ENCODE data around the gene BAIAP2L1.

BAIAP2L1 gene

DNA sequence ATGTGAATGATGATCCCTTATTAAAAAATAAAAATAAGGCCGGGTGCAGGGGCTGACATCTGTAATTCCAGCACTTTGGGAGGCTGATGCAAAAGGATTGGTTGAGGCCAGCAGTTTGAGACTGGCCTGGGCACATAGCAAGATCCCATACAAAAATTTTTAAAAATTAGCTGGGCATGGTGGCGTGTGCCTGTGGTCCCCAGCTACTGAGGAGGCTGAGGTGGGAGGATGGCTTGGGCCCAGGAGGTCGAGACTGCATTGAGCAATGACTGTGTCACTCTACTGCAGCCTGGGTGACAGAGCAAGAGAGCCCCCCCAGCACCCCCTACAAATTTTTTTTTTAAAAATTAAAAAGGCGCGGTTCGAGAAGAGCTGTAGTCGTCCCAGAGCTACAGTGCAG, 120.6 kb downstream of the BAIAP2L1 start:
- DNase-seq = no peak

GRCh38 chr7:98278936-98279335, 122.0 kb downstream of the BAIAP2L1 start:
- no peak for DNase-seq

DNA sequence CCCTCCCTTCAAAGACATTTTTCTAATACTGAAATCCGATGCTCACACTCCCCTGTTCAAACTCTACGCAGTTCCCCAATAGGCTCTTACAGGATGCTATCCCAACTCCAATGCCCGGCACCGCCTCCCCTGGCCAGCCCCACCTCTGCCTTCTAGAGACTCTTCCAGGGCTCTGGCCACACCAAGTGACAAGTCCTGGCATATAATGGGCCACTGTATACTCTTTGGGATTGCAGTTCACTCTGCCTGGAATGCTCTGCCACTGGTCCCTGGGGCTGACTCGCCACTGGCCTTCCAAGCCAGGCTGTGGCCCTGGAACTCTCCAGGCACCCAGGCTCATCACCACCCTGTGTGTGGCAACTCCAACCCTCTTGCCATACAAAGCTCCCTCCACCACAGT, 122.5 kb downstream of the BAIAP2L1 start:
- no peak for DNase-seq

DNA sequence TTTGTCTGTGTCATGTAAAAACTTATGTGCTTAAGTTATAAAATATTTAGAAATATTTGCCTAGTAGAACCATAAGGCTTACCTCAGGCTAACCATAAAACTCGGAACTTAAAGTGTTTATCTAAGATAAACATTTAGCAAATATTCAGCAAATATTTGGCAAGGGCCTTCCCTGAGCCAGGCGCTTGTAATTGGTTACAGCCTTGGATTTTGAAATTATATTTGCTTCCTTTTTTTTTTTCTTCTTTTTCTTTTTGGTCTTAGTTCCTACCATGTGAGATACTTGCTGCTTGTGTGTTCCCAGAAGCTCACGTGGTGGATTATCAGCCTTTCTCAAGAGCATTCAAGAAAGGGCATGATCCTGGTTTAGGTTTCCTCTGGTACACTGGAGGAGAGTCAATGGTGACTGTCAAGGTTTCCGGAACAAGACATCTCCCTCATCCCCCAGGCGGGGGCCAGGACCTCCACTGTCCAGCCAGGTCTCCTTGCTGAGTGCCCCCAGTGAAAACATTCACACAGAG, 124.6 kb downstream of the BAIAP2L1 start:
- DNase-seq = no peak

DNA sequence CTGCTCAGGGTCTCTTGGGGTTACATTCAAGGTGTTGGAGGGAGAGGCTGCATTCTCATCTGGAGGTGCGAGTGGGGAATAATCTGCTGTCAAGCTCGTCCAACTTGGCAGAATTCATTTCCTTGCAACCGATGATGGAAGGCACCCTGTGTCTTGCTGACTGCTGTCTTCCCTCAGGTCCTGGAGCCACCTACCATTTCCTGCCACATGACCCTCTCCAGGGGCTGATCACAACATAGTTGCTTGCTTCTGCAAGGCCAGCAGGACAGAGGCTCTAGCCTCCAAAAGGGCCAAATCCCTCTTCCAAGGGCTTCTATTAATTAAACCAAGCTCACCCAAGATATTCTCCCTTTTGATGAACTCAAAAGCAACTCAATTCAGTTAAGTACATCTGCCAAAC, 133.6 kb downstream of the BAIAP2L1 start:
- DNase-seq = no peak

DNA sequence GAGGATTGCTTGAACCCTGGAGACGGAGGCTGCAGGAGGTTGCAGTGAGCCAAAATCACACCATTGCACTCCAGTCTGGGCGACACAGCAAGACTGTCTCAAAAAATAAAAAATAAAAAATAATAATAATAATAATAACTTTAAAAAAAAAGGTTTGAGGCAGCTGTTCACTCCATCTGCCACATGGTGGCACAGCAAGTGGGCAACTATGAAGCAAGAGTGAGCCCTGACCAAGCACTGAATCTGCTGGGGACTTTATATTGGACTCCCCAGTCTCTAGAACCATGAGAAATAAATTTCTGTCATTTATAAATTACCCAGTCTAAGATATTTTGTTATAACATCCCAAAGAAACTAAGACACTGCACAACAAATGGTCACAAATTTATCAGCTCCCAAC, 134.1 kb downstream of the BAIAP2L1 start:
- no peak for DNase-seq

DNA sequence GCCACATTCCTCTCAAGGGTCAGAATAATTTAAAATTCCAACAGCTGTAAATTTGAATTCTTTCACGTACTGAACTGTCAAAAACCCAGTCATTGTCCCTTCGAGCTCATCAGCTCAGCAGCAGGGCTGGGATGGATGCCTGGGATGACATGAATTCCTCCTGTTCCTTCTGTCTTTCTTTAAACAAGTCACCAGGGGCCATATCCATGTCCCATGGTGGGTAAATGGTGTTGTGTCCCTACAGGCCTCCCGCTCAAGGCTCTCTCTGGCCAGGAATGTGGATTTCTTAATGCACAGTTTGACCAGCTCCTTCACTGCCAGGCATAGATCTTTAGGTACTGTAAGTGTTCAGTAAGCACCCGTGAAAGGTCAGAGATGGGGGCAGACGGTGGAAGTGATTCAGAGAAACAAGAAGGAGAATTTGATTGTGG, 135.0 kb downstream of the BAIAP2L1 start:
- no peak for DNase-seq

- no peak for DNase-seq
Measured at GRCh38 chr7:98257701-98258100, 143.2 kb downstream of the BAIAP2L1 start.

DNA sequence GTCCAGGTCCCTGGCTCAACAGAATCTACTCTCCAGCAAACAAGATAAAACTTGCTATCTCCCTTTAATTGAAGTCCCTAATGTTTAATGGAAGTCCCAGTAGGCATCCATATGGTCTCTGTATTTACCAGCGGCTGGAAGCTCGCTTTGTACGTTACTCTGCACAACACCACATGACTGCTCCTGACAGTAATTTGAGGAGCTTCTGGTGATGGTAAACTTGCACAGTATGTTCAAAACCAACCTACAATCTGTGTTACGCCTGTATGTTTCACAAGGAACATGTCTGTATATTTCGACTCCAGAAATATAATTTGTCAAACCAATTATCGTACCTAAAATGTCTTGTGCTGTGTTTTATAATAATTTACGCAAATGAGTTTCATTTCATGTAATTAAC, 144.5 kb downstream of the BAIAP2L1 start:
- no peak for DNase-seq

GRCh38 chr7:98254951-98255610, 145.8 kb downstream of the BAIAP2L1 start:
- DNase-seq = no peak

DNA sequence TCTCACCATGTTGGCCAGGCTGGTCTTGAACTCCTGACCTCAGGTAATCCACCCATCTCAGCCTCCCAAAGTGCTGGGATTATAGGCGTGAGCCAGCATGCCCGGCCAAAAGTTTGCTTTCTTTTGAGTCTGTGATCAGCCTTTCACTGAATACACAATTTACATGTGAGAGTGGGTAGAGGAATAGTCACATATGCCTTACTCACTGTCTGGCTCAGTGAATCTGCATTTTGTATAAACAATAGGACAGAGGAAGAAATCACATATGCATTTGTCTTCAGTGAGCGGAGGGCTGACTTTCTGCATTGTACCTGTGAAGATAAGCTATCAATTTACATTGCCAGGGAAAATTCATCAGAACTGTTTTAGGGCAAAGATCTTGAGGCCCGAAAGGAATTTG, 146.4 kb downstream of the BAIAP2L1 start:
- no peak for DNase-seq

- DNase-seq = peak in 1 of 51 donors; percentile 22
Measured at GRCh38 chr7:98252425-98253054, 148.3 kb downstream of the BAIAP2L1 start.

DNA sequence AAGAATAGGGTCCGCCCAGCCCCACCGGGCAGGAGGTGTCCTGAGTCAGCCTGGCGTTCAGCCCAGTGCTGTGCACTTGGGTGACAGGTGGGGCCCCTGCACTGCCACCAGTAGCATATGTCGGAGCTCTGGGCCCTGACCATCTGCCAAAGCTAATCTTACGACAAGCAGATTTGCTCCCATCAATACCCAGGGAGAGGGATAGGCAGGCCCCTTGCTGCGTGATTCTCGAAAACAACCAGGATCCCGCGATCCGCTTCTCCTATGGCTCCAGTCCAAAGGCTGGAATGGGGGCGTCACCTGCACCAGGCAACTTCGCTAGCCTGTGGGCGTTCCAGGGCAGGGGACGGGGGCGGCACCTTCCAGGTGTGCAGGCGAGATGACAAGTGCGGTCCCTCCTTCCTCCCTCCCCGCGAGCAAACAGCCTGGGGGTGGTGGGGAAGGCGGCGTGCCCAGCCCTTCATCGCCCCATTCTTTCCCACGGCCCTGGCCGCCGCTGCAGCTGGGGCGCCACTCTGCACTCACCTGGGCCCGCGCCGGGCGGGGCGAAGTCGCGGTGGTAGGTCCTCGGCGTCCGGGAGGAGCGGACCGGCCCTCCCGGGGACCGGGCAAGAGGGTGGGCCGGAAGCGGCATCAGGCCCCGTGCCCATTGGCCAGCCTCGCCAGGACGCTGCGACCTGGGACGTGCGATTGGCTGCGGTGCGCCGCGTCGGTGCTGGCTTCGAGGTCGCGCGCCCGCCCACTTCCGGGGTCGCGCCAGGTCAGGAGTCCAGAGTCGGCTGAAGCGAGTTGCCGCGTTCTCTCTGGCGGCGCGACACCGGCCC, 149.1 kb downstream of the BAIAP2L1 start, which contains the start of gene TECPR1:
TECPR1 (minus strand) TSS at position 632 of the 824 bp plus-strand sequence. CDS start 6,086 bp downstream, outside the sequence.
- peak; percentile 36 to 98 (median 92) for DNase-seq

GRCh38 chr7:98251231-98251600, 149.7 kb downstream of the BAIAP2L1 start:
- no peak for DNase-seq

DNA sequence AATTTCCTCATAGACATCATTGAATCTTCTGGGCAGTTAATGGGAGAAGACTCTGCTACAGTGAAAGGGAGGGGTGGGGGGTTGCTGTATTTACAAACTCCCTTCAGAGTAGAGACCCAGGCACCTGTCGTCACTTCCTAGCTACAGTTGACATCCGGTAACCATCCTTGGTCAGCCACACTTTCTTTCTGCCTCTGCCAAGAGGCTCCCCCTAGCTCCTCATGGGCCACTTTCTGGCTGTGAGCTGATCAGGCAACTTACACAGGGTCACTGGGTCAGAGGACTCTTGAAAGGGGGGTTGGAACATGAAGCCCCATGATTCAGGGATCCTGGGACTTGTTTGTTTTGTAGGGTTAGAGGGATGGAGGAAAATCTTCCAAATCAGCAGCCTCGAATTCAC, 150.1 kb downstream of the BAIAP2L1 start:
- no peak for DNase-seq

DNA sequence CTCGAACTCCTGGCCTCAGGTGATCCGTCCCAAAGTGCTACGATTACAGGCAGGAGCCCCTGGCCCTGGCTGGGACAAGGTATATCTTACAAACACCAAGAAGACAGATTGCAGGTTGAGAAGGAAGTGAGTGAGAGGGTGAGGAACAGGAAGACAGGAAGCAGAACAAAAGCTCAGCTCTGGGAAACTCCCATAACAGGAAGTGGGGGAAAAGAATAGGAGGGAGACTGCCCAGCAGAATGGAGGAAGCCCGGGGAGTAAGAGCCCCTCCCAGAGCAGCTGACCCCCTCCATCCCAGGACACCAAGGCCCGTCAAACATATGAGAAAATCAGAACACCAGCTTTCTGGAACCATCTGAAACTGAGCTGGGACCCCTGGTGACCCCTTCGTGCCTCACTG, 151.8 kb downstream of the BAIAP2L1 start:
- DNase-seq = no peak

GRCh38 chr7:98248156-98248555, 152.7 kb downstream of the BAIAP2L1 start:
- DNase-seq = no peak

DNA sequence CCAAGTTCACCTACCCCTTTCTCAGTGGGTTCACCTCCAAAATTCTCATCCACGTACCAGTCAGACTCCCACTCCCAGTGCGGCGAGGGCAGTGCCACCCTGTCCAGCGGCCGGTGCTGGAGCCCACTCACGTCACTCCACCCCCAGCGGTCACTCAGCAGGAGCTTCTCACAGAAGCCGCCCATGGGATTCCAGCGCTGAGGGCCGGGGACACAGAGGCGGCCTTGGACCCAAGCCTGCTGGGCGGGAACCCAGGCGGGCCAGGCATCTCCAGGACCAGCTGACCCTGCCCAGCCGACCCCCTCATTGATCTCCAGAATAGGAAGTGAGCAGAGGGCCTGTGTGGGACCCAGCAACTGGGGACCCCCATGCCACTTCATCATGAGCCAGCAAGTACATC, 156.0 kb downstream of the BAIAP2L1 start:
- DNase-seq = no peak

DNA sequence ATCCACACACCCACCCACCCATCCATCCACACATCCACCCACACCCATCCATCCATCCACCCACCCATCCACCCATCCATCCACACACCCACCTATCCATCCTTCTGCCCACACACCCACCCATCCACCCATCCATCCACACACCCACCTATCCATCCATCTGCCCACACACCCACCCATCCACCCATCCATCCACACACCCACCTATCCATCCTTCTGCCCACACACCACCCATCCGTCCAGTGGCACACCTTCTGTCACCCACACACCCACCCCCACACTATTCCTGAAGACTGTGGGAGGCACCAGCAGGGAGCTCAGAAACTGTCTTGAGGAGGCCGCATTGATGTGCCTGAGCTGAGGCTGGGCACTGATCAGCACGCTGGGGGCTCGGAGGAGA, 158.0 kb downstream of the BAIAP2L1 start:
- no peak for DNase-seq

- DNase-seq = no peak
Measured at GRCh38 chr7:98242342-98242741, 158.5 kb downstream of the BAIAP2L1 start.

GRCh38 chr7:98241674-98242241, 159.1 kb downstream of the BAIAP2L1 start:
- no peak for DNase-seq
